Measurements from ENCODE around the gene CRKL. TPM values are rescaled to one million over a fixed set of nuclear protein-coding genes. Genes with fewer than 3 reads are reported as not detected.

Gene CRKL
- total and polyA plus RNA-seq, 2 of the 4 experiments (the other 2 are of a cell fraction): 20.6 to 35.5 TPM

DNA sequence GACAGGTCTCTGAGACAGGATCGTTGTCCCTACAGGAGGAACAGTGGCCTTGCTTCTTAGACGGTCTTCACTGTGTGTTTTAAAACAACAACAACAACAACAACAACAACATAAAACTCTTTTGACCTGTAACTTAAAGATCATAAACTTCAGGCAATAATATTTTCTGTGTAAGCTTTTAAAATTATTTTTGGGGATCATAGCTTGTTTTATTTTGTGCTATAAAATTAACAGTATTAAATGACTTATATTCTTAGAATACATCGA is 36.1 kb downstream of the CRKL start:
- no peak overlapping the region for H2BK120ac ChIP-seq (ENCODE audit: low read depth, low read length)
- no peak overlapping the region for H3K14ac ChIP-seq (replicated peaks; ENCODE audit: low read depth, low read length)
- H4K8ac ChIP-seq (ENCODE audit: low read depth in 2 of 2, low read length in 2 of 2): no peak overlapping the region
- ATAC-seq (ENCODE audit: low read depth): no peak
- no peak overlapping the region for H2BK20ac ChIP-seq (ENCODE audit: low read depth, low read length)
- no peak overlapping the region for H2AK9ac ChIP-seq (replicated peaks; ENCODE audit: low read depth, low read length, poor library complexity)
- dilution Hi-C loops (cut with HindIII; ENCODE audit: low sequenced_read_pairs, unreplicated experiment): no loop called here
- DNase-seq: no peak
- TF ChIP-seq RAD21 (IDR thresholded peaks at IDR 0.05; ENCODE audit: low read length) (no peak), CEBPB (IDR thresholded peaks at IDR 0.05; ENCODE audit: low read depth, low read length) (no peak), MAFK (IDR thresholded peaks at IDR 0.05; ENCODE audit: low read depth, low read length) (no peak), NFE2L2 (IDR thresholded peaks at IDR 0.05; ENCODE audit: low read depth, low read length) (no peak), BHLHE40 (IDR thresholded peaks at IDR 0.05; ENCODE audit: low read depth, low read length) (no peak), RCOR1 (IDR thresholded peaks at IDR 0.05; ENCODE audit: insufficient replicate concordance, low read length) (no peak), MXI1 (IDR thresholded peaks at IDR 0.05; ENCODE audit: borderline replicate concordance, low read depth, low read length) (no peak), FOS (IDR thresholded peaks at IDR 0.05; ENCODE audit: low read depth, low read length) (no peak), CHD1 (IDR thresholded peaks at IDR 0.05; ENCODE audit: low read depth, low read length) (no peak), MAZ (IDR thresholded peaks at IDR 0.05; ENCODE audit: borderline replicate concordance, low read depth, low read length) (no peak), SMC3 (IDR thresholded peaks at IDR 0.05; ENCODE audit: low read depth, low read length) (no peak), POLR2A (IDR thresholded peaks at IDR 0.05; ENCODE audit: low read depth, low read length) (no peak), RFX5 (IDR thresholded peaks at IDR 0.05; ENCODE audit: low read depth, low read length) (no peak)
- TF ChIP-seq, protein P1, sequence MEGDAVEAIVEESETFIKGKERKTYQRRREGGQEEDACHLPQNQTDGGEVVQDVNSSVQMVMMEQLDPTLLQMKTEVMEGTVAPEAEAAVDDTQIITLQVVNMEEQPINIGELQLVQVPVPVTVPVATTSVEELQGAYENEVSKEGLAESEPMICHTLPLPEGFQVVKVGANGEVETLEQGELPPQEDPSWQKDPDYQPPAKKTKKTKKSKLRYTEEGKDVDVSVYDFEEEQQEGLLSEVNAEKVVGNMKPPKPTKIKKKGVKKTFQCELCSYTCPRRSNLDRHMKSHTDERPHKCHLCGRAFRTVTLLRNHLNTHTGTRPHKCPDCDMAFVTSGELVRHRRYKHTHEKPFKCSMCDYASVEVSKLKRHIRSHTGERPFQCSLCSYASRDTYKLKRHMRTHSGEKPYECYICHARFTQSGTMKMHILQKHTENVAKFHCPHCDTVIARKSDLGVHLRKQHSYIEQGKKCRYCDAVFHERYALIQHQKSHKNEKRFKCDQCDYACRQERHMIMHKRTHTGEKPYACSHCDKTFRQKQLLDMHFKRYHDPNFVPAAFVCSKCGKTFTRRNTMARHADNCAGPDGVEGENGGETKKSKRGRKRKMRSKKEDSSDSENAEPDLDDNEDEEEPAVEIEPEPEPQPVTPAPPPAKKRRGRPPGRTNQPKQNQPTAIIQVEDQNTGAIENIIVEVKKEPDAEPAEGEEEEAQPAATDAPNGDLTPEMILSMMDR (conservative IDR thresholded peaks at IDR 0.05; ENCODE audit: low read depth, low read length): no peak
- TF ChIP-seq, protein P2, sequence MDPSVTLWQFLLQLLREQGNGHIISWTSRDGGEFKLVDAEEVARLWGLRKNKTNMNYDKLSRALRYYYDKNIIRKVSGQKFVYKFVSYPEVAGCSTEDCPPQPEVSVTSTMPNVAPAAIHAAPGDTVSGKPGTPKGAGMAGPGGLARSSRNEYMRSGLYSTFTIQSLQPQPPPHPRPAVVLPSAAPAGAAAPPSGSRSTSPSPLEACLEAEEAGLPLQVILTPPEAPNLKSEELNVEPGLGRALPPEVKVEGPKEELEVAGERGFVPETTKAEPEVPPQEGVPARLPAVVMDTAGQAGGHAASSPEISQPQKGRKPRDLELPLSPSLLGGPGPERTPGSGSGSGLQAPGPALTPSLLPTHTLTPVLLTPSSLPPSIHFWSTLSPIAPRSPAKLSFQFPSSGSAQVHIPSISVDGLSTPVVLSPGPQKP (IDR thresholded peaks at IDR 0.05; ENCODE audit: borderline replicate concordance, low read depth, low read length): no peak
- TF ChIP-seq, protein P3, sequence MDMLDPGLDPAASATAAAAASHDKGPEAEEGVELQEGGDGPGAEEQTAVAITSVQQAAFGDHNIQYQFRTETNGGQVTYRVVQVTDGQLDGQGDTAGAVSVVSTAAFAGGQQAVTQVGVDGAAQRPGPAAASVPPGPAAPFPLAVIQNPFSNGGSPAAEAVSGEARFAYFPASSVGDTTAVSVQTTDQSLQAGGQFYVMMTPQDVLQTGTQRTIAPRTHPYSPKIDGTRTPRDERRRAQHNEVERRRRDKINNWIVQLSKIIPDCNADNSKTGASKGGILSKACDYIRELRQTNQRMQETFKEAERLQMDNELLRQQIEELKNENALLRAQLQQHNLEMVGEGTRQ (IDR thresholded peaks at IDR 0.05; ENCODE audit: low read depth, low read length): no peak
- no peak overlapping the region for H3K4ac ChIP-seq (ENCODE audit: low read depth, low read length)
- H4K20me1 ChIP-seq (ENCODE audit: insufficient read depth, low read length): peaks cover 62% of the 10 kb centered on the region
- no peaks in the 10 kb centered on the region for H3K27me3 ChIP-seq (ENCODE audit: control insufficient read depth, insufficient read depth, low read length)
- no peak overlapping the region for H2AFZ ChIP-seq (replicated peaks; ENCODE audit: low read length, poor library complexity)
- H3K4me1 ChIP-seq (ENCODE audit: control insufficient read depth, insufficient read depth, low read length): peaks cover 6% of the 10 kb centered on the region; the same call in 1 of the 2 replicates
- BruUV-seq (replicated peaks): no TSS peak
- in situ Hi-C loops (cut with MboI; ENCODE audit: low sequenced_read_pairs): no loop called here
- intact Hi-C loops (cut with micrococcal nuclease): loop anchor here (10.0 kb wide), 2 partner anchors 68 to 148 kb away; no protein-coding TSS in a partner anchor
- ChIA-PET POLR2A (ENCODE audit: unreplicated experiment) (no interaction called here), CTCF (no interaction called here)
- H3K79me1 ChIP-seq (ENCODE audit: low read depth in 1 of 2, low read length in 2 of 2): peaks cover 27 to 78% of the 10 kb centered on the region in 2 experiments
- H3K36me3 ChIP-seq (ENCODE audit: control insufficient read depth, insufficient read depth, low read length): peaks cover 39% of the 10 kb centered on the region
- no peak overlapping the region for H2BK15ac ChIP-seq (ENCODE audit: low read depth, low read length)
- no peak overlapping the region for H3K9ac ChIP-seq (ENCODE audit: low read depth, low read length)
- no peak overlapping the region for H3K23ac ChIP-seq (ENCODE audit: low read depth, low read length)
- H2AK5ac ChIP-seq (ENCODE audit: low read depth, low read length): no peak overlapping the region
- no peak overlapping the region for H2BK5ac ChIP-seq (ENCODE audit: low read depth, low read length, poor library complexity, severe bottlenecking)
- no peak overlapping the region for H4K91ac ChIP-seq (ENCODE audit: insufficient read depth, low read depth, low read length)
- H3K9me3 ChIP-seq (ENCODE audit: control insufficient read depth, insufficient read depth, low read length): no peaks in the 10 kb centered on the region
- H3K56ac ChIP-seq (ENCODE audit: extremely low read depth, insufficient read depth, low read length): no peak overlapping the region
- no CpG with 5 or more reads among the region's 3 CpGs for WGBS, 2 experiments (ENCODE audit: extremely low coverage in 2 of 2, insufficient read length in 1 of 2)
- no peak overlapping the region for H3K4me3 ChIP-seq (ENCODE audit: insufficient read depth, low read depth, low read length)
- H3K27ac ChIP-seq (ENCODE audit: insufficient read depth, low read length): no peak overlapping the region
- no peak overlapping the region for H4K5ac ChIP-seq (ENCODE audit: low read depth, low read length)
- H3K4me2 ChIP-seq (ENCODE audit: low read depth, low read length): no peak overlapping the region
- peaks cover 22% of the 10 kb centered on the region for H3K9me1 ChIP-seq (ENCODE audit: insufficient read depth, low read length)
- H3K18ac ChIP-seq (ENCODE audit: low read depth, low read length): no peak overlapping the region

All from IMR-90 (cell line).